A549 (cell line): ENCODE results near the gene ZNF354B. TPM values are rescaled to one million over a fixed set of nuclear protein-coding genes. Genes with fewer than 3 reads are reported as not detected.

Experiments
- ATAC-seq, 2 experiments: fragments of 200-7000 bp in 1 of 2; fragments of >200 bp in 1 of 2; cut with Nextera tagmentation in 1 of 2; cut with Tn5 transposase in 1 of 2; 3 replicates each; pipeline versions ENCODE4 v1.8.0 to v1.9.1; 2018 to 2020; ENCODE audit warnings: mild to moderate bottlenecking in 1 of 2, moderate library complexity in 1 of 2
- CTCF ChIA-PET: fragments of 300-600 bp; sonication (Branson Sonifier 250); formaldehyde crosslinking; extraction: SDS; loops from one replicate; lab custom pipeline; 2021; ENCODE audit warnings: antibody characterized with exemption, inconsistent platforms; lab: Yijun Ruan, JAX
- POLR2A ChIA-PET: fragments of 350-600 bp; formaldehyde crosslinking; extraction: SDS; loops from one replicate; lab custom pipeline; 2021; ENCODE audit warnings: antibody characterized with exemption, inconsistent platforms; lab: Yijun Ruan, JAX
- DNase-seq, 2 experiments: peaks; one replicate each; pipeline versions ENCODE4 v3.0.0 to v3.0.0-alpha.2; 2011 to 2016; ENCODE audit warnings: low read depth in 1 of 2, low spot score in 1 of 2
- FAIRE-seq: peaks from 2 replicates; lab custom pipeline; 2011; peaks lifted over from hg19 to GRCh38; lab: Jason Lieb, UNC
- H3K27ac ChIP-seq, 2 experiments: fragments of >200 bp; sonication (Bioruptor Twin); formaldehyde crosslinking; 3 replicates each; pipeline ENCODE4 v1.5.1; 2016 to 2017
- H3K4me1 ChIP-seq: fragments of >200 bp; sonication (Bioruptor Twin); formaldehyde crosslinking; 3 replicates; pipeline ENCODE4 v1.6.1; 2016
- H3K4me2 ChIP-seq: fragments of >200 bp; sonication (Bioruptor Twin); formaldehyde crosslinking; 3 replicates; pipeline ENCODE4 v1.6.1; 2016
- H3K4me3 ChIP-seq: fragments of >200 bp; sonication (Bioruptor Twin); formaldehyde crosslinking; 3 replicates; pipeline ENCODE4 v1.5.1; 2016
- H3K9me3 ChIP-seq: fragments of >200 bp; sonication (Bioruptor Twin); formaldehyde crosslinking; 3 replicates; pipeline ENCODE4 v1.6.1; 2016
- CEBPB ChIP-seq, 2 experiments: fragments of >200 bp in 1 of 2; sonication (Bioruptor Twin) in 1 of 2; formaldehyde crosslinking in 1 of 2; IDR thresholded peaks; 2 replicates each; pipeline ENCODE4 v1.6.1; 2012 to 2016
- EHF ChIP-seq: fragments of 250-450 bp; sonication (Bioruptor Pico); IDR thresholded peaks from 2 replicates; pipeline ENCODE4 v1.5.0; 2020; ENCODE audit warnings: mild to moderate bottlenecking
- EP300 ChIP-seq, 2 experiments: fragments of >200 bp; sonication (Bioruptor Twin); formaldehyde crosslinking; IDR thresholded peaks; 2 replicates in 1 of 2; 3 replicates in 1 of 2; pipeline ENCODE4 v1.6.1; 2016 to 2017
- FOSB ChIP-seq: fragments of 250-450 bp; sonication (Bioruptor Pico); IDR thresholded peaks from 2 replicates; pipeline ENCODE4 v1.5.0; 2020; ENCODE audit warnings: mild to moderate bottlenecking, moderate library complexity
- FOSL2 ChIP-seq, 2 experiments: fragments of 450-650 bp in 1 of 2; fragments of >200 bp in 1 of 2; sonication (Bioruptor Twin) in 1 of 2; formaldehyde crosslinking; IDR thresholded peaks; 2 replicates each; pipeline versions ENCODE4 v1.5.0 to v1.6.1; 2016 to 2020; ENCODE audit warnings: mild to moderate bottlenecking in 1 of 2, moderate library complexity in 1 of 2
- FOXS1 ChIP-seq: fragments of 250-450 bp; sonication (Bioruptor Pico); IDR thresholded peaks from 2 replicates; pipeline ENCODE4 v1.5.0; 2020; ENCODE audit warnings: mild to moderate bottlenecking, moderate library complexity
- GATA3 ChIP-seq: IDR thresholded peaks from 2 replicates; pipeline ENCODE4 v1.6.1; 2012; ENCODE audit warnings: borderline replicate concordance
- HOXB5 ChIP-seq: fragments of 250-450 bp; sonication (Bioruptor Pico); IDR thresholded peaks from 2 replicates; pipeline ENCODE4 v1.5.0; 2020; ENCODE audit warnings: mild to moderate bottlenecking, moderate library complexity
- JUN ChIP-seq, 2 experiments: fragments of >200 bp; sonication (Bioruptor Twin); formaldehyde crosslinking; IDR thresholded peaks; 2 replicates in 1 of 2; 3 replicates in 1 of 2; pipeline ENCODE4 v1.6.1; 2016 to 2017
- KDM5A ChIP-seq: fragments of 200-600 bp; sonication (generic); IDR thresholded peaks from 2 replicates; pipeline ENCODE4 v1.6.1; 2016; ENCODE audit warnings: antibody characterized with exemption, mild to moderate bottlenecking
- MAFK ChIP-seq: fragments of 450-650 bp; IDR thresholded peaks from 2 replicates; pipeline ENCODE4 v1.6.1; 2014; ENCODE audit not compliant: partially characterized antibody
- MAZ ChIP-seq: fragments of 150-350 bp; IDR thresholded peaks from 2 replicates; pipeline ENCODE4 v1.6.1; 2014; ENCODE audit warnings: antibody characterized with exemption, low read depth, low read length, borderline replicate concordance
- MYC ChIP-seq: IDR thresholded peaks from 2 replicates; pipeline ENCODE4 v1.6.1; 2012; ENCODE audit warnings: mild to moderate bottlenecking, inconsistent platforms, low read length, improper control_type of control experiment, borderline replicate concordance
- NFE2L2 ChIP-seq: fragments of 150-350 bp; conservative IDR thresholded peaks from 2 replicates; pipeline ENCODE4 v1.6.1; 2014; ENCODE audit warnings: low read length
- NPAS2 ChIP-seq: fragments of 250-450 bp; sonication (Bioruptor Pico); IDR thresholded peaks from 2 replicates; pipeline ENCODE4 v1.8.0; 2022; ENCODE audit warnings: mild to moderate bottlenecking, moderate library complexity, borderline replicate concordance
- NR3C1 ChIP-seq: fragments of >200 bp; sonication (Bioruptor Twin); formaldehyde crosslinking; IDR thresholded peaks from 3 replicates; pipeline ENCODE4 v1.6.1; 2017
- PHF8 ChIP-seq: fragments of 200-600 bp; sonication (generic); IDR thresholded peaks from 2 replicates; pipeline ENCODE4 v1.6.1; 2016; ENCODE audit warnings: low read depth, mild to moderate bottlenecking, antibody characterized with exemption, moderate library complexity, borderline replicate concordance
- POLR2A ChIP-seq: IDR thresholded peaks from 2 replicates; pipeline ENCODE4 v1.6.1; 2012; ENCODE audit warnings: mild to moderate bottlenecking, low read length
- POLR2AphosphoS2 ChIP-seq: conservative IDR thresholded peaks from 2 replicates; pipeline ENCODE4 v1.6.1; 2012; ENCODE audit warnings: low read length, improper control_type of control experiment, inconsistent platforms
- RARB ChIP-seq: fragments of 250-450 bp; sonication (Bioruptor Pico); IDR thresholded peaks from 2 replicates; pipeline ENCODE4 v1.8.0; 2021; ENCODE audit warnings: mild to moderate bottlenecking, moderate library complexity
- RCOR1 ChIP-seq: fragments of 150-350 bp; IDR thresholded peaks from 2 replicates; pipeline ENCODE4 v1.6.1; 2014; ENCODE audit warnings: antibody characterized with exemption, low read length, low read depth
- SMC3 ChIP-seq: fragments of >200 bp; sonication (Bioruptor Twin); formaldehyde crosslinking; IDR thresholded peaks from 3 replicates; pipeline ENCODE4 v1.6.1; 2018; ENCODE audit warnings: inconsistent platforms
- TFCP2L1 ChIP-seq: fragments of 250-450 bp; sonication (Bioruptor Pico); IDR thresholded peaks from 2 replicates; pipeline ENCODE4 v1.5.0; 2021; ENCODE audit warnings: mild to moderate bottlenecking
- TP53 ChIP-seq: fragments of 250-450 bp; sonication (Bioruptor Pico); IDR thresholded peaks from 2 replicates; pipeline ENCODE4 v1.5.0; 2021; ENCODE audit warnings: mild to moderate bottlenecking, moderate library complexity
- ZC3H11A ChIP-seq: fragments of 450-650 bp; IDR thresholded peaks from 2 replicates; pipeline ENCODE4 v1.6.1; 2014; ENCODE audit warnings: antibody characterized with exemption, mild to moderate bottlenecking
- ZNF302 ChIP-seq: fragments of 250-450 bp; sonication (Bioruptor Pico); IDR thresholded peaks from 2 replicates; pipeline ENCODE4 v1.9.0; 2021; ENCODE audit warnings: inconsistent platforms, mild to moderate bottlenecking, moderate library complexity
- WGBS: methylation state at CpG from one replicate; pipeline ENCODE4 v1.1.6; 2017; ENCODE audit errors: missing lambda C conversion rate; 5-methylcytosine and 5-hydroxymethylcytosine counted together
- polyA plus RNA-seq, 4 experiments: library from polyadenylated mRNA; depleted of rRNA in 3 of 4; stranded (reverse); fragments of >200 nt; fragmentation: RNase III in 1 of 4; extraction: RNeasy Plus Mini Kit Qiagen cat#74134 plus additional on column Dnase treatment in 1 of 4; gene quantifications; 2 replicates in 3 of 4; 3 replicates in 1 of 4; pipeline ENCODE4 v1.2.3, GENCODE V29; 2011 to 2017
- TF ChIP-seq, protein P1 (sequence below): fragments of 250-450 bp; sonication (Bioruptor Pico); IDR thresholded peaks from 2 replicates; pipeline ENCODE4 v1.5.0; 2021; ENCODE audit warnings: mild to moderate bottlenecking, moderate library complexity, borderline replicate concordance
- TF ChIP-seq, protein P2 (sequence below): IDR thresholded peaks from 2 replicates; pipeline ENCODE4 v1.6.1; 2012
- TF ChIP-seq, protein P3 (sequence below): fragments of 150-350 bp; IDR thresholded peaks from 2 replicates; pipeline ENCODE4 v1.6.1; 2014; ENCODE audit warnings: low read depth, mild to moderate bottlenecking, low read length

The ZNF354B gene
- polyA plus RNA-seq, 2 of the 4 experiments (the other 2 are of a cell fraction): 7.5 to 10.3 TPM

DNA sequence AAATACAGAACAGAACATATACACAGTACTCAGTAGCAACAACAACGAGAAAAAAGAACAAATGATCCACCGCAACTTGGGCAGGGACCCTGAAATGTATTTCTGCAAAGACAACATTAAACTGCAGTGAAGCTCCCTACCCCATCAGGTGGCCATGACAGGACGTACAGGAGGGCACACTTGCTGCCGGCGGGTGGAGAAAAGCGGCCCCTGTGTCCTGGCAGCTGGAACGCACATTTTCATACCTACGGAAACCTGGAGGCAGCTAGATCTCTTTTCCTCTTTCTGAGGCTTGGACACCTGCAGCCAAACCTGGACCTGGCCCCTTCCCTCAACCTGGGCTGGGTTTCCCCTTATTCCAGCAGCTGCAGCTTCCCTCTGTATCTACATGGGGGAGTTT, 42.2 kb upstream of the ZNF354B start:
- ATAC-seq: no peak
- 41% methylated on average over 8 of the region's 8 CpGs for WGBS
- H3K4me1 ChIP-seq: no peaks in the 10 kb centered on the region
- peaks cover 9% of the 10 kb centered on the region; the same call in 1 of the 3 replicates for H3K9me3 ChIP-seq
- no peak overlapping the region for H3K27ac ChIP-seq
- ChIA-PET CTCF (interaction anchor here (0.9 to 1.6 kb wide), 2 partner anchors 12 to 87 kb away, joined by 3 read pairs; partner anchors contain the start of gene ZNF354A), POLR2A (no interaction called here)
- no peak overlapping the region for H3K4me3 ChIP-seq
- no peak overlapping the region for H3K4me2 ChIP-seq
- no peak for FAIRE-seq
- TF ChIP-seq NPAS2 (CRISPR knock-in tag) (no peak), NR3C1 (no peak), EP300 (IDR thresholded peaks at IDR 0.05) (no peak), HOXB5 (CRISPR knock-in tag) (no peak), RCOR1 (no peak), FOXS1 (CRISPR knock-in tag) (no peak), POLR2AphosphoS2 (no peak), MAFK (no peak), SMC3 (no peak), MAZ (no peak), JUN (IDR thresholded peaks at IDR 0.05) (no peak), ZC3H11A (no peak), FOSL2 (IDR thresholded peaks at IDR 0.05) (no peak), FOSL2 (CRISPR knock-in tag; IDR thresholded peaks at IDR 0.05) (no peak), PHF8 (no peak), ZNF302 (CRISPR knock-in tag) (no peak), CEBPB (IDR thresholded peaks at IDR 0.05) (no peak)
- TF ChIP-seq, protein P1, sequence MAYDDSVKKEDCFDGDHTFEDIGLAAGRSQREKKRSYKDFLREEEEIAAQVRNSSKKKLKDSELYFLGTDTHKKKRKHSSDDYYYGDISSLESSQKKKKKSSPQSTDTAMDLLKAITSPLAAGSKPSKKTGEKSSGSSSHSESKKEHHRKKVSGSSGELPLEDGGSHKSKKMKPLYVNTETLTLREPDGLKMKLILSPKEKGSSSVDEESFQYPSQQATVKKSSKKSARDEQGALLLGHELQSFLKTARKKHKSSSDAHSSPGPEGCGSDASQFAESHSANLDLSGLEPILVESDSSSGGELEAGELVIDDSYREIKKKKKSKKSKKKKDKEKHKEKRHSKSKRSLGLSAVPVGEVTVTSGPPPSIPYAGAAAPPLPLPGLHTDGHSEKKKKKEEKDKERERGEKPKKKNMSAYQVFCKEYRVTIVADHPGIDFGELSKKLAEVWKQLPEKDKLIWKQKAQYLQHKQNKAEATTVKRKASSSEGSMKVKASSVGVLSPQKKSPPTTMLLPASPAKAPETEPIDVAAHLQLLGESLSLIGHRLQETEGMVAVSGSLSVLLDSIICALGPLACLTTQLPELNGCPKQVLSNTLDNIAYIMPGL (CRISPR knock-in tag): no peak
- TF ChIP-seq, protein P2, sequence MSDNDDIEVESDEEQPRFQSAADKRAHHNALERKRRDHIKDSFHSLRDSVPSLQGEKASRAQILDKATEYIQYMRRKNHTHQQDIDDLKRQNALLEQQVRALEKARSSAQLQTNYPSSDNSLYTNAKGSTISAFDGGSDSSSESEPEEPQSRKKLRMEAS: no peak
- no peak for DNase-seq

DNA sequence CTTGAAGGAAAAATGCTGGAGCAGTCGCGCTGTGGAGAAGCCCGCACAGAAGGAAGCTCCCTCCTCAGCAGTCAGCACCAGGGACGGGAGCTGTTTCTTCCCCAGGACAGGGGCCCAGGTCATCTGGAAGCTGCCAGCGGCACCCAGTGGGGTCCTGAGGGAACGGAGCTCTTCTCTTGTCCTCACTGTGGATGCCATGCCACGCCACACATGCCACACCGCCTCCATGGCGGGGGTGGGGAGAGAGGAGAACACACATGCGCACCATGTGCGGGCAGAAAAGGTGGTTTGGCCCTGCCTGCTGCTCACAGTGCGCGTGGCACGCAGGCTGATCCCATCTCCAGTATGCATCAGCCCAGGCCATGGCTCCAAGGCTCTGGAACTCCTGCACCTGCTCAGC, 41.7 kb upstream of the ZNF354B start:
- ATAC-seq: no peak
- ChIA-PET CTCF (interaction anchor here (0.9 to 1.6 kb wide), 2 partner anchors 12 to 87 kb away, joined by 3 read pairs; partner anchors contain the start of gene ZNF354A), POLR2A (no interaction called here)
- H3K4me1 ChIP-seq: no peaks in the 10 kb centered on the region
- DNase-seq: no peak
- TF ChIP-seq TP53 (CRISPR knock-in tag) (no peak), EHF (no peak), FOSL2 (IDR thresholded peaks at IDR 0.05) (no peak), FOSL2 (CRISPR knock-in tag; IDR thresholded peaks at IDR 0.05) (no peak), MYC (no peak), RARB (CRISPR knock-in tag) (no peak), MAZ (no peak), FOSB (CRISPR knock-in tag) (no peak), EP300 (IDR thresholded peaks at IDR 0.05) (no peak), PHF8 (no peak)
- no peak for FAIRE-seq
- 0 out of 3 replicates have a peak, but pooled peaks cover 13% of the 10 kb centered on the region for H3K9me3 ChIP-seq
- H3K4me2 ChIP-seq: no peak overlapping the region
- H3K4me3 ChIP-seq: no peak overlapping the region
- WGBS: 53% methylated on average over 11 of the region's 14 CpGs
- no peak overlapping the region for H3K27ac ChIP-seq

DNA sequence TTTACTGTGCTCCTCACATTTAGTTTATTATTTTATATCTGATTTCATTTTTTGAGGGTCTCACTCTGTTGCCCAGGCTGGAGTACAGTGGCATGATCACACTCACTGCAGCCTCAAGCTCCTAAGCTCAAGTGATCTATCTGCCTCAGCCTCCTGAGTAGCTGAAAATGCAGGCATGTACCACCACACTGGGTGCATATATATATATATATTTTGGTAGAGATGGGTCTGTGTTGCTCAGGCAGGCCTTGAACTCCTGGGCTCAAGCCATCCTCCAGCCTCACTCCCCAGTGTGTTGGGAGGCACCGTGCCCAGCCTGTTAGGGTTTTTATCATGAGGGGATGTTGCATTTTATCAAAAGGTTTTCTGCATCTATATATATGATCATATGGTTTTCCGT, 39.8 kb upstream of the ZNF354B start:
- no peak for TF ChIP-seq GATA3
- no peak for TF ChIP-seq ZC3H11A
- TF ChIP-seq MYC: no peak
- no peak for TF ChIP-seq MAFK
- TF ChIP-seq POLR2A: no peak
- no peak for TF ChIP-seq NFE2L2
- TF ChIP-seq, protein P2: no peak
- TF ChIP-seq TP53 (CRISPR knock-in tag): no peak
- no peak for TF ChIP-seq KDM5A
- TF ChIP-seq EP300 (IDR thresholded peaks at IDR 0.05): no peak
- TF ChIP-seq, protein P3, sequence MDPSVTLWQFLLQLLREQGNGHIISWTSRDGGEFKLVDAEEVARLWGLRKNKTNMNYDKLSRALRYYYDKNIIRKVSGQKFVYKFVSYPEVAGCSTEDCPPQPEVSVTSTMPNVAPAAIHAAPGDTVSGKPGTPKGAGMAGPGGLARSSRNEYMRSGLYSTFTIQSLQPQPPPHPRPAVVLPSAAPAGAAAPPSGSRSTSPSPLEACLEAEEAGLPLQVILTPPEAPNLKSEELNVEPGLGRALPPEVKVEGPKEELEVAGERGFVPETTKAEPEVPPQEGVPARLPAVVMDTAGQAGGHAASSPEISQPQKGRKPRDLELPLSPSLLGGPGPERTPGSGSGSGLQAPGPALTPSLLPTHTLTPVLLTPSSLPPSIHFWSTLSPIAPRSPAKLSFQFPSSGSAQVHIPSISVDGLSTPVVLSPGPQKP: no peak
- TF ChIP-seq TFCP2L1 (CRISPR knock-in tag): no peak
- no peak for TF ChIP-seq CEBPB (IDR thresholded peaks at IDR 0.05)
- no peak for TF ChIP-seq FOSB (CRISPR knock-in tag)
- no peak for TF ChIP-seq FOSL2 (IDR thresholded peaks at IDR 0.05)
- no peak for TF ChIP-seq FOSL2 (CRISPR knock-in tag; IDR thresholded peaks at IDR 0.05)
- WGBS: 28% methylated on average over 2 of the region's 2 CpGs
- Histone ChIP-seq H3K9me3 (0 out of 3 replicates have a peak, but pooled peaks cover 15% of the 10 kb centered on the region), H3K4me3 (no peak overlapping the region), H3K4me2 (no peak overlapping the region), H3K4me1 (no peaks in the 10 kb centered on the region), H3K27ac (no peak overlapping the region)
- ChIA-PET POLR2A (no interaction called here), CTCF (no interaction called here)
- DNase-seq: no peak
- no peak for ATAC-seq
- FAIRE-seq: no peak
